ENCODE data around the gene SUPT6H. TPM values are rescaled to one million over a fixed set of nuclear protein-coding genes. Genes with fewer than 3 reads are reported as not detected.

Gene SUPT6H
- total and polyA plus RNA-seq, 2 of the 8 experiments (the other 6 are each of a cell fraction or from before 2014, with no cell fraction given) = 32.0 to 59.9 TPM

GRCh38 chr17:28700830-28701492 lies 39.0 kb downstream of the SUPT6H start:
- CTCF ChIA-PET (ENCODE audit: partially characterized antibody) = interaction anchor here (1.0 to 1.5 kb wide), 4 partner anchors 9 to 147 kb away, joined by 3 to 6 read pairs (median 3); no protein-coding TSS in a partner anchor
- no peaks in the 10 kb centered on the region for H3K23me2 ChIP-seq (ENCODE audit: low read depth, low read length)
- 84% methylated on average over 10 of the region's 10 CpGs; no CpG with 5 or more reads in 1 of the 2 experiments for WGBS, 2 experiments (ENCODE audit: extremely low coverage in 1 of 2, insufficient coverage in 1 of 2, insufficient read length in 1 of 2, insufficient replicate concordance in 2 of 2, low coverage in 1 of 2, low lambda C conversion rate in 2 of 2, missing lambda C conversion rate in 1 of 2)
- H3K4me3 ChIP-seq (ENCODE audit: extremely low read depth in 1 of 4, insufficient read depth in 2 of 4, low read depth in 3 of 4, low read length in 4 of 4) = no peak overlapping the region
- H3K27me3 ChIP-seq (replicated peaks in 1 of 4; ENCODE audit: control insufficient read depth in 3 of 4, extremely low read depth in 1 of 4, insufficient read depth in 3 of 4, low read length in 3 of 4) = no peaks in the 10 kb centered on the region
- H3K56ac ChIP-seq (replicated peaks; ENCODE audit: insufficient read length, low read depth, low read length) = no peak overlapping the region
- H4K8ac ChIP-seq (ENCODE audit: extremely low read depth, insufficient read depth, low read length) = no peak overlapping the region; the same call in 1 of the 2 replicates
- H3K27ac ChIP-seq (ENCODE audit: low read depth, low read length) = no peak overlapping the region
- H3K79me2 ChIP-seq (ENCODE audit: control insufficient read depth in 1 of 2, insufficient read depth in 2 of 2, low read length in 2 of 2) = no peaks in the 10 kb centered on the region
- no peak overlapping the region for H3K18ac ChIP-seq (ENCODE audit: extremely low read depth, low read length)
- H4K5ac ChIP-seq (ENCODE audit: insufficient read length, low read depth, low read length) = no peak overlapping the region
- no peak overlapping the region for H2BK12ac ChIP-seq (ENCODE audit: low read depth, low read length)
- H2BK5ac ChIP-seq (ENCODE audit: low read depth, low read length) = no peak overlapping the region
- H3K4me1 ChIP-seq (replicated peaks in 1 of 4; ENCODE audit: control insufficient read depth in 3 of 4, insufficient read depth in 4 of 4, low read length in 3 of 4) = peaks cover 0 to 8% (median 2%) of the 10 kb centered on the region in 4 experiments; a peak in 3 of 7 replicates
- H3K4me2 ChIP-seq (ENCODE audit: insufficient read depth in 1 of 2, low read depth in 2 of 2, low read length in 2 of 2) = no peak overlapping the region
- peaks cover 10 to 23% of the 10 kb centered on the region in 2 experiments for H4K20me1 ChIP-seq (replicated peaks in 1 of 2; ENCODE audit: control insufficient read depth in 1 of 2, insufficient read depth in 2 of 2, low read length in 2 of 2)
- H3K9me3 ChIP-seq (ENCODE audit: insufficient read depth in 2 of 2, low read depth in 1 of 2, low read length in 1 of 2) = no peaks in the 10 kb centered on the region
- H2AFZ ChIP-seq (ENCODE audit: low read length) = no peak overlapping the region
- POLR2A ChIA-PET (ENCODE audit: partially characterized antibody) = interaction anchor here (0.9 to 4.8 kb wide), 12 partner anchors 8 to 57 kb away, joined by 3 to 47 read pairs (median 4); partner anchors contain the start of genes PROCA1 and RPL23A
- no peak for DNase-seq (ENCODE audit: low read depth in 1 of 2, low spot score in 2 of 2)
- no peak for TF ChIP-seq MAFK (IDR thresholded peaks at IDR 0.05; ENCODE audit: low read depth, low read length)
- TF ChIP-seq RAD21 (IDR thresholded peaks at IDR 0.05 in 1 of 2, conservative IDR thresholded peaks at IDR 0.05 in 1 of 2; ENCODE audit: low read depth in 2 of 2, low read length in 2 of 2) = peak in 1 of 2 experiments; percentile 29; a peak in 1 of 4 replicates
- TF ChIP-seq SP4 (IDR thresholded peaks at IDR 0.05; ENCODE audit: low read length) = no peak
- no peak for TF ChIP-seq CHD2 (IDR thresholded peaks at IDR 0.05; ENCODE audit: low read length)
- no peak for TF ChIP-seq TBP (IDR thresholded peaks at IDR 0.05; ENCODE audit: low read depth, low read length)
- no peak for TF ChIP-seq ATF2 (IDR thresholded peaks at IDR 0.05; ENCODE audit: low read length)
- TF ChIP-seq, protein P1, sequence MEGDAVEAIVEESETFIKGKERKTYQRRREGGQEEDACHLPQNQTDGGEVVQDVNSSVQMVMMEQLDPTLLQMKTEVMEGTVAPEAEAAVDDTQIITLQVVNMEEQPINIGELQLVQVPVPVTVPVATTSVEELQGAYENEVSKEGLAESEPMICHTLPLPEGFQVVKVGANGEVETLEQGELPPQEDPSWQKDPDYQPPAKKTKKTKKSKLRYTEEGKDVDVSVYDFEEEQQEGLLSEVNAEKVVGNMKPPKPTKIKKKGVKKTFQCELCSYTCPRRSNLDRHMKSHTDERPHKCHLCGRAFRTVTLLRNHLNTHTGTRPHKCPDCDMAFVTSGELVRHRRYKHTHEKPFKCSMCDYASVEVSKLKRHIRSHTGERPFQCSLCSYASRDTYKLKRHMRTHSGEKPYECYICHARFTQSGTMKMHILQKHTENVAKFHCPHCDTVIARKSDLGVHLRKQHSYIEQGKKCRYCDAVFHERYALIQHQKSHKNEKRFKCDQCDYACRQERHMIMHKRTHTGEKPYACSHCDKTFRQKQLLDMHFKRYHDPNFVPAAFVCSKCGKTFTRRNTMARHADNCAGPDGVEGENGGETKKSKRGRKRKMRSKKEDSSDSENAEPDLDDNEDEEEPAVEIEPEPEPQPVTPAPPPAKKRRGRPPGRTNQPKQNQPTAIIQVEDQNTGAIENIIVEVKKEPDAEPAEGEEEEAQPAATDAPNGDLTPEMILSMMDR (IDR thresholded peaks at IDR 0.05; ENCODE audit: control extremely low read depth in 1 of 3, insufficient read depth in 1 of 3, low read depth in 1 of 3, low read length in 3 of 3) = peak; percentile 19 to 63 (median 21)
- no peak overlapping the region for H3K9ac ChIP-seq (replicated peaks in 1 of 4; ENCODE audit: extremely low read depth in 1 of 4, low read depth in 3 of 4, low read length in 3 of 4)
- no peak overlapping the region for H4K91ac ChIP-seq (replicated peaks; ENCODE audit: insufficient read length, low read length)
- H3K79me1 ChIP-seq (ENCODE audit: low read depth, low read length) = no peaks in the 10 kb centered on the region
- no peak overlapping the region for H2BK15ac ChIP-seq (ENCODE audit: low read length)
- no peak overlapping the region for H3K4ac ChIP-seq (replicated peaks; ENCODE audit: insufficient read length, low read depth, low read length)
- no peak overlapping the region for H3K23ac ChIP-seq (ENCODE audit: insufficient read length)
- H3K14ac ChIP-seq (ENCODE audit: insufficient read length) = no peak overlapping the region
- H3K36me3 ChIP-seq (ENCODE audit: control insufficient read depth in 2 of 4, insufficient read depth in 4 of 4, low read length in 3 of 4) = peaks cover 40 to 71% (median 65%) of the 10 kb centered on the region in 4 experiments
- FAIRE-seq = no peak
- H2BK120ac ChIP-seq (replicated peaks; ENCODE audit: low read depth, low read length) = no peak overlapping the region
- no peak overlapping the region for H2BK20ac ChIP-seq (ENCODE audit: low read length)
- no peak overlapping the region for H2AK5ac ChIP-seq (ENCODE audit: low read depth, low read length)

All from H1 (cell line).